Skin of body (tissue), 3 donors: ENCODE measurements around the gene IRF7. TPM values are rescaled to one million over a fixed set of nuclear protein-coding genes. Genes with fewer than 3 reads are reported as not detected.

Source experiments
- DNase-seq: peaks from one replicate; lab custom pipeline; 2025; lab: John Stamatoyannopoulos, UW
- small RNA-seq: library from RNA; depleted of rRNA; stranded (forward); fragments of <200 nt; gene quantifications from one replicate; pipeline ENCODE3, GENCODE V24; 2014; ENCODE audit warnings: low replicate concordance
- total RNA-seq: library from RNA; depleted of rRNA; stranded (reverse); fragments of >200 nt; gene quantifications from one replicate; pipeline ENCODE4 v1.2.3, GENCODE V29; 2014

The IRF7 gene
- total RNA-seq, 1 donor from 2014 or later: 6.6 TPM

GRCh38 chr11:565921-566509 is 49.7 kb downstream of the IRF7 start:
- no peak for DNase-seq

- DNase-seq: no peak
These were observed 51.8 kb downstream of the IRF7 start for GRCh38 chr11:563812-564578.

- no peak for DNase-seq
These were observed 52.5 kb downstream of the IRF7 start for GRCh38 chr11:563066-563811.

Small RNA genes within 50 kb of the gene (small RNA-seq; reads per million reads assigned to genes)
- 9.2 reads per million, percentile 92 among the genes with 10 or more reads in this experiment for gene MIR210

Other genes starting within 250 kb of the IRF7 start
- gene B4GALNT4, start 246.5 kb downstream of the IRF7 start, total RNA-seq: 10.8 TPM
- gene PKP3, start 221.7 kb downstream of the IRF7 start, total RNA-seq: 71.2 TPM
- 9.5 TPM for gene SIGIRR, start 201.0 kb downstream of the IRF7 start, total RNA-seq
- 7.3 TPM for gene ANO9, start 173.9 kb downstream of the IRF7 start, total RNA-seq
- 14.1 TPM for gene PTDSS2, start 165.7 kb downstream of the IRF7 start, total RNA-seq
- 83.8 TPM for gene RNH1, start 108.7 kb downstream of the IRF7 start, total RNA-seq
- gene HRAS, start 80.4 kb downstream of the IRF7 start, total RNA-seq: 27.9 TPM
- 0.69 TPM for gene LRRC56, start 78.4 kb downstream of the IRF7 start, total RNA-seq
- 0.69 TPM for gene LMNTD2, start 55.2 kb downstream of the IRF7 start, total RNA-seq
- gene RASSF7, start 55.0 kb downstream of the IRF7 start, total RNA-seq: 7.7 TPM
- gene PHRF1, start 39.5 kb downstream of the IRF7 start, total RNA-seq: 18.8 TPM
- gene CDHR5, start 9.0 kb upstream of the IRF7 start, total RNA-seq: not detected
- 2.6 TPM for gene SCT, start 11.2 kb upstream of the IRF7 start, total RNA-seq
- not detected for gene DRD4, start 21.3 kb upstream of the IRF7 start, total RNA-seq
- 15.7 TPM for gene DEAF1, start 79.3 kb upstream of the IRF7 start, total RNA-seq
- 7.8 TPM for gene TMEM80, start 79.9 kb upstream of the IRF7 start, total RNA-seq
- 35.6 TPM for gene EPS8L2, start 90.3 kb upstream of the IRF7 start, total RNA-seq
- gene TALDO1, start 131.5 kb upstream of the IRF7 start, total RNA-seq: 134 TPM
- 15.3 TPM for gene GATD1, start 161.5 kb upstream of the IRF7 start, total RNA-seq
- gene CEND1, start 174.1 kb upstream of the IRF7 start, total RNA-seq: not detected
- gene SLC25A22, start 182.3 kb upstream of the IRF7 start, total RNA-seq: 11.6 TPM
- gene PIDD1, start 189.3 kb upstream of the IRF7 start, total RNA-seq: 4.6 TPM
- gene RPLP2, start 194.0 kb upstream of the IRF7 start, total RNA-seq: 391 TPM
- gene PNPLA2, start 203.0 kb upstream of the IRF7 start, total RNA-seq: 60.0 TPM
- gene CRACR2B, start 212.0 kb upstream of the IRF7 start, total RNA-seq: 5.6 TPM
- 70.8 TPM for gene CD151, start 217.0 kb upstream of the IRF7 start, total RNA-seq
- gene POLR2L, start 226.6 kb upstream of the IRF7 start, total RNA-seq: 64.4 TPM
- gene TSPAN4, start 226.9 kb upstream of the IRF7 start, total RNA-seq: 35.8 TPM